Measurements from ENCODE around the gene CDC5L.

GRCh38 chr6:44474643-44475042 is 87.1 kb downstream of the CDC5L start:
- TF ChIP-seq CTCF (conservative IDR thresholded peaks at IDR 0.05; ENCODE audit: low read depth, low read length), result no peak
- no peak for TF ChIP-seq EZH2 (IDR thresholded peaks at IDR 0.05; ENCODE audit: borderline replicate concordance, low read depth, low read length, poor library complexity, severe bottlenecking)

Data from A673 (cell line).